Measurements from ENCODE around the gene SFN.

Gene SFN

GRCh38 chr1:26862781-26863684, at the start of gene SFN:
Gene SFN, plus strand, starts transcription at chr1:26863149. Its CDS starts 64 bp downstream, at chr1:26863213.
- peak; percentile 44 for DNase-seq (ENCODE audit: low spot score)
- TF ChIP-seq, protein P1, sequence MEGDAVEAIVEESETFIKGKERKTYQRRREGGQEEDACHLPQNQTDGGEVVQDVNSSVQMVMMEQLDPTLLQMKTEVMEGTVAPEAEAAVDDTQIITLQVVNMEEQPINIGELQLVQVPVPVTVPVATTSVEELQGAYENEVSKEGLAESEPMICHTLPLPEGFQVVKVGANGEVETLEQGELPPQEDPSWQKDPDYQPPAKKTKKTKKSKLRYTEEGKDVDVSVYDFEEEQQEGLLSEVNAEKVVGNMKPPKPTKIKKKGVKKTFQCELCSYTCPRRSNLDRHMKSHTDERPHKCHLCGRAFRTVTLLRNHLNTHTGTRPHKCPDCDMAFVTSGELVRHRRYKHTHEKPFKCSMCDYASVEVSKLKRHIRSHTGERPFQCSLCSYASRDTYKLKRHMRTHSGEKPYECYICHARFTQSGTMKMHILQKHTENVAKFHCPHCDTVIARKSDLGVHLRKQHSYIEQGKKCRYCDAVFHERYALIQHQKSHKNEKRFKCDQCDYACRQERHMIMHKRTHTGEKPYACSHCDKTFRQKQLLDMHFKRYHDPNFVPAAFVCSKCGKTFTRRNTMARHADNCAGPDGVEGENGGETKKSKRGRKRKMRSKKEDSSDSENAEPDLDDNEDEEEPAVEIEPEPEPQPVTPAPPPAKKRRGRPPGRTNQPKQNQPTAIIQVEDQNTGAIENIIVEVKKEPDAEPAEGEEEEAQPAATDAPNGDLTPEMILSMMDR (IDR thresholded peaks at IDR 0.05; ENCODE audit: extremely low read depth, insufficient read depth, missing control alignments): peak; percentile 65
- in situ Hi-C loops (cut with MboI; ENCODE audit: low pct_unique_long_range_greater_than_20kb, low sequenced_read_pairs, unreplicated experiment): no loop called here

DNA sequence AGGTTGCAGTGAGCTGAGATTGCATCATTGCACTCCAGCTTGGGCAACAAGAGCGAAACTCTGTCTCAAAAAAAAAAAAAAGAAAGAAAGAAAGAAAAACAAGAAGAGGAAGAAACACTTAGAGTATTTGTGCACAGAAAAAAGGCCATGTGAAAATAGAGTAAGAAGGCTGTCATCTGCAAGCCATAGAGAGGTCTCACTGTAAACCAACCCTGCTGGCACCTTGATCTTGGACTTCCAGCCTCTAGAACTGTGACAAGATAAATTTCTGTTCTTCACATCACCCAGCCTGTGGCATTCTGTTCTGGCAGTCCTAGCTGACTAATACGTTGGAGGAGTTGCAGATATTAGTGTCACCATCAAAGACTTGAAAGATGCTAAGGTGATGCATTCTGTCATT, 48.6 kb upstream of the SFN start:
- TF ChIP-seq, protein P1 (IDR thresholded peaks at IDR 0.05; ENCODE audit: extremely low read depth, insufficient read depth, missing control alignments): no peak
- in situ Hi-C loops (cut with MboI; ENCODE audit: low pct_unique_long_range_greater_than_20kb, low sequenced_read_pairs, unreplicated experiment): no loop called here
- DNase-seq (ENCODE audit: low spot score): no peak

GRCh38 chr1:26814893-26815292, 48.1 kb upstream of the SFN start:
- no peak for DNase-seq (ENCODE audit: low spot score)
- TF ChIP-seq, protein P1 (IDR thresholded peaks at IDR 0.05; ENCODE audit: extremely low read depth, insufficient read depth, missing control alignments): no peak
- in situ Hi-C loops (cut with MboI; ENCODE audit: low pct_unique_long_range_greater_than_20kb, low sequenced_read_pairs, unreplicated experiment): no loop called here

GRCh38 chr1:26820784-26821269, 42.1 kb upstream of the SFN start:
- TF ChIP-seq, protein P1 (IDR thresholded peaks at IDR 0.05; ENCODE audit: extremely low read depth, insufficient read depth, missing control alignments): peak; percentile 59
- in situ Hi-C loops (cut with MboI; ENCODE audit: low pct_unique_long_range_greater_than_20kb, low sequenced_read_pairs, unreplicated experiment): no loop called here
- DNase-seq (ENCODE audit: low spot score): peak; percentile 86

- in situ Hi-C loops (cut with MboI; ENCODE audit: low pct_unique_long_range_greater_than_20kb, low sequenced_read_pairs, unreplicated experiment): no loop called here
- TF ChIP-seq, protein P1 (IDR thresholded peaks at IDR 0.05; ENCODE audit: extremely low read depth, insufficient read depth, missing control alignments): no peak
- no peak for DNase-seq (ENCODE audit: low spot score)
Observed at GRCh38 chr1:26822737-26823395, 40.1 kb upstream of the SFN start.

DNA sequence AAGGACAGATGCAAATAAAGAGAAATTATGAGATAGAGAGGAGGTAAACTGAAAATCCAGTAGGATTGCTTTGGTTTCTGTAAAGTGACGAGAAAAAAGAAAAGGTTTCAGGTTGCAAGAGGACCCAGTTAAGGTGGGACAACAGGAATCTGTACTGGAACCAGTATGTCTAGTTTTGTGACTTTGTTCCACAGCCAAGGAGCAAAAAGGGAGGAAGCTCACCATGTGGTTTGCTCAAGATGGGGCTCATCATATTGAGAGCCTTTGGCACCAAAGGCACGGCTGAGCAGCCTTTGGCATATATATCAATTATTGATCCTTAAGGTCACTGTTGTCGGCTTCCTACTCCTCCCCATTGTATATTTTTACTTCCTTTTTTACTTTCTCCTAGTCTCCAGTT, 38.2 kb upstream of the SFN start:
- in situ Hi-C loops (cut with MboI; ENCODE audit: low pct_unique_long_range_greater_than_20kb, low sequenced_read_pairs, unreplicated experiment): no loop called here
- DNase-seq (ENCODE audit: low spot score): no peak
- TF ChIP-seq, protein P1 (IDR thresholded peaks at IDR 0.05; ENCODE audit: extremely low read depth, insufficient read depth, missing control alignments): no peak
